Vagina (tissue), 2 donors: ENCODE results near the gene ZNF76. TPM values are rescaled to one million over a fixed set of nuclear protein-coding genes. Genes with fewer than 3 reads are reported as not detected.
"Not testable (repeated sequence)": the region's sequence is repeated elsewhere in the genome, so short reads cannot be mapped to it uniquely, and the experiment has no call there.

Experiments
- DNase-seq, 2 donors: peaks; one replicate each; pipeline ENCODE4 v3.0.0-alpha.2; 2017; ENCODE audit errors: extremely low spot score in 2 of 2
- H3K27ac ChIP-seq: fragments of 200-600 bp; sonication (generic); one replicate; pipeline ENCODE4 v1.5.1; 2019
- H3K27me3 ChIP-seq: fragments of 200-600 bp; sonication (generic); one replicate; pipeline ENCODE4 v1.5.1; 2019
- H3K36me3 ChIP-seq, 2 donors: fragments of 200-600 bp; sonication (generic); one replicate each; pipeline ENCODE4 v1.5.1; 2017 to 2019
- H3K4me1 ChIP-seq: fragments of 200-600 bp; sonication (generic); one replicate; pipeline ENCODE4 v1.5.1; 2019
- H3K4me3 ChIP-seq, 2 donors: fragments of 200-600 bp; sonication (generic); 1 replicate in 1 of 2; 2 replicates in 1 of 2; pipeline ENCODE4 v1.5.1; 2016 to 2019
- H3K9me3 ChIP-seq: fragments of 200-600 bp; sonication (generic); one replicate; pipeline ENCODE4 v1.5.1; 2019
- CTCF ChIP-seq, 3 experiments: fragments of 450-650 bp in 2 of 3; fragments of 200-600 bp in 1 of 3; sonication (generic) in 1 of 3; IDR thresholded peaks; one replicate each; pipeline ENCODE4 v1.5.1; 2017 to 2019; ENCODE audit warnings: antibody characterized with exemption in 3 of 3, mild to moderate bottlenecking in 2 of 3, moderate library complexity in 2 of 3
- POLR2A ChIP-seq, 2 donors: fragments of 450-650 bp; IDR thresholded peaks; one replicate each; pipeline ENCODE4 v1.6.1; 2017; ENCODE audit warnings: antibody characterized with exemption in 2 of 2, mild to moderate bottlenecking in 2 of 2, moderate library complexity in 2 of 2
- POLR2AphosphoS5 ChIP-seq, 2 donors: sonication (generic); formaldehyde crosslinking; IDR thresholded peaks; one replicate each; pipeline ENCODE4 v1.9.0; 2017; ENCODE audit warnings: antibody characterized with exemption in 2 of 2, mild to moderate bottlenecking in 2 of 2, low read depth in 1 of 2; ENCODE audit not compliant: insufficient read depth in 1 of 2
- intact Hi-C: fragments of 100-400 bp; cut with DNase I; formaldehyde crosslinking; loops from one replicate; pipeline ENCODE4 v1.15.1; 2023
- total RNA-seq: library from RNA; depleted of rRNA; stranded (reverse); fragments of >200 nt; gene quantifications from one replicate; pipeline ENCODE4 v1.2.3, GENCODE V29; 2016

ZNF76 gene
- total RNA-seq, 1 donor from 2014 or later, result 39.0 TPM

DNA sequence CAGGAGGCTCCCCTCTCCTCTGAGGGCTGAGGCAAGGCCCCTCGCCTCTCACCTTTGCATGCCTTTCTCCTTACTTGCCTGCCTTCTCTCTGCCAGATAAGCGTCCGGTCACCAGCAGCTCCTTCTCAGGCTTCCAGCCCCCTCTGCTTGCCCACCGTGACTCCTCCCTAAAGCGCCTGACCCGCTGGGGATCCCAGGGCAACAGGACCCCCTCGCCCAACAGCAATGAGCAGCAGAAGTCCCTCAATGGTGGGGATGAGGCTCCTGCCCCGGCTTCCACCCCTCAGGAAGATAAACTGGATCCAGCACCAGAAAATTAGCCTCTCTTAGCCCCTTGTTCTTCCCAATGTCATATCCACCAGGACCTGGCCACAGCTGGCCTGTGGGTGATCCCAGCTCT, 61.6 kb downstream of the ZNF76 start:
- Histone ChIP-seq H3K4me3 (no peak overlapping the region), H3K4me1 (peaks cover 8% of the 10 kb centered on the region), H3K27me3 (no peaks in the 10 kb centered on the region), H3K27ac (no peak overlapping the region), H3K9me3 (no peaks in the 10 kb centered on the region), H3K36me3 (no peaks in the 10 kb centered on the region)
- peak; percentile 52 to 72 for DNase-seq
- intact Hi-C loops, result no loop called here
- no peak for TF ChIP-seq POLR2AphosphoS5 (IDR thresholded peaks at IDR 0.05; ENCODE audit: insufficient read depth in 1 of 2, low read depth in 1 of 2)
- no peak for TF ChIP-seq POLR2A (IDR thresholded peaks at IDR 0.05)
- TF ChIP-seq CTCF (IDR thresholded peaks at IDR 0.05), result no peak

DNA sequence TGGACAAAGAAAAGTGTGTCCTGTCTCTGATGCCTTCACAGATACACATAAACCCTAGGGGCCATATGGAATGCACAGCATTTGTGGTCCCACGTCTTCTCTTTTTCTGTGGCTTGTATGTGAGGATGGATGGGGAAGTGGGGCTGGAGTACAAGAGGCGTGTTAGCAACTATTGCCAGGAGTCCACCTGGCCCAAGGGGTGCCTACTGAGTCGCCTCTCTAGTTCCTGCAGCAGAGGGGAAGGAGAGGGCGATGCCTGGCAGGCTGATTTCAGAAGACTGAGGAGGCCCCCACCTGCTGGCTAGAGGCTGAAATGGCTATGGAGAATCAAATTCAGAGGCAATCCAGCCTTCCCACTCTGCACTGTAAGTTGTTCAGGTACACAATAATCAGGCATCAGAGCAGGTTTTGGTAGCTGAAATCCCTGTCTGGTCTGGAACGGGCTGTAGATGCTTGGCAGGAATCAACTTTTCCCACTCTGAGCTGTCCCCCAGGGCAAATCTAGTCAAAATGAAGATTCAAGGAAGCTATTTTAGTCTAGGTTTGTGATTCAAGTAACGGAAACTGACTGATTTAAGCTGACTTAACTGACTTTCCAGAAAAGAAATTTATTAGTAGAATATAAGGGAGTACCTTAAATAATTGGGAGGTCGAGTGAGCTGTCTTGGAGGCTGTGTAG, 68.0 kb downstream of the ZNF76 start:
- Histone ChIP-seq H3K27ac (no peak overlapping the region), H3K27me3 (no peaks in the 10 kb centered on the region), H3K4me1 (no peaks in the 10 kb centered on the region), H3K4me3 (no peak overlapping the region), H3K9me3 (no peaks in the 10 kb centered on the region), H3K36me3 (no peaks in the 10 kb centered on the region)
- peak in 1 of 3 experiments; percentile 24 for TF ChIP-seq CTCF (IDR thresholded peaks at IDR 0.05)
- TF ChIP-seq POLR2AphosphoS5 (IDR thresholded peaks at IDR 0.05; ENCODE audit: insufficient read depth in 1 of 2, low read depth in 1 of 2), result no peak
- TF ChIP-seq POLR2A (IDR thresholded peaks at IDR 0.05), result no peak
- DNase-seq, result peak; percentile 44 to 64
- intact Hi-C loops, result no loop called here

GRCh38 chr6:35328108-35328723, 68.7 kb downstream of the ZNF76 start:
- Histone ChIP-seq H3K27ac (no peak overlapping the region), H3K9me3 (no peaks in the 10 kb centered on the region), H3K4me3 (no peak overlapping the region), H3K4me1 (no peaks in the 10 kb centered on the region), H3K36me3 (no peaks in the 10 kb centered on the region), H3K27me3 (no peaks in the 10 kb centered on the region)
- peak in 1 of 2 donors; percentile 61 for DNase-seq
- TF ChIP-seq POLR2A (IDR thresholded peaks at IDR 0.05) (no peak), POLR2AphosphoS5 (IDR thresholded peaks at IDR 0.05; ENCODE audit: insufficient read depth in 1 of 2, low read depth in 1 of 2) (no peak), CTCF (IDR thresholded peaks at IDR 0.05) (no peak)
- intact Hi-C loops, result no loop called here

- DNase-seq, intact Hi-C loops, H3K27me3 ChIP-seq: not testable (repeated sequence)
These were observed 69.4 kb downstream of the ZNF76 start for GRCh38 chr6:35328965-35329364.

DNA sequence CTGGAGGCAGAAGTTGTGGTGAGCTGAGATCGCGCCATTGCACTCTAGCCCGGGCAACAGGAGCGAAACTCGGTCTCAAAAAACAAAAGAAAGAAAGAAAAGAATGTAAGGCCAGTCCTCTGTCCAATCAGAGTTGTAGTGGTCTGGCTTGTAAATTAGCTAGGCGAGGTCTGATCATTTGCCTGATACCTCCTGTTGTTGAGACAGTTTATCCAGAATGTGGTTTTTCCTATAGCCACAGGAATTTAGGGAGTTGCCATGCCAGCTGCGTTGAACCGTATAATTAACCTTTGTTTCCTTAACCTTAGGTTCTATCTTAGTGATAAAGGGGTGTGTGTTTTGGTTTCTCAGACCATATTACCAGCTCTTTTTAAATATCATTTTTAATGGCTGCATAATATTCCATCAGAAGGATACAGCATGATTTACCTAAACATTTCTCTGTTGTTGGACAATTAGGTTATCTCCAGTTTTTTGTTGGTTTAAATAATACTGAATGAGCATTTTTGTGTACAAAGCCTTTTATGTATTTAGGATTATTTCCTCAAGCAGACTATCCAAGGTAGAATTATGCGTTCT, 71.1 kb downstream of the ZNF76 start:
- Histone ChIP-seq H3K9me3 (no peaks in the 10 kb centered on the region), H3K36me3 (no peaks in the 10 kb centered on the region), H3K4me3 (no peak overlapping the region), H3K27ac (no peak overlapping the region), H3K27me3 (no peaks in the 10 kb centered on the region), H3K4me1 (no peaks in the 10 kb centered on the region)
- peak in 1 of 2 donors; percentile 4 for DNase-seq
- intact Hi-C loops, result no loop called here
- no peak for TF ChIP-seq POLR2AphosphoS5 (IDR thresholded peaks at IDR 0.05; ENCODE audit: insufficient read depth in 1 of 2, low read depth in 1 of 2)
- no peak for TF ChIP-seq POLR2A (IDR thresholded peaks at IDR 0.05)
- no peak for TF ChIP-seq CTCF (IDR thresholded peaks at IDR 0.05)

More at GRCh38 chr6:35328965-35329364, 69.4 kb downstream of the ZNF76 start:
- not testable (repeated sequence) for H3K27ac ChIP-seq, H3K36me3 ChIP-seq, H3K4me1 ChIP-seq, H3K9me3 ChIP-seq, H3K4me3 ChIP-seq

GRCh38 chr6:35332074-35332887, 72.7 kb downstream of the ZNF76 start:
- H3K9me3 ChIP-seq, H3K27ac ChIP-seq, H3K27me3 ChIP-seq, H3K36me3 ChIP-seq, H3K4me1 ChIP-seq, intact Hi-C loops, H3K4me3 ChIP-seq: not testable (repeated sequence)
- peak in 1 of 2 donors; percentile 88 for DNase-seq
